GM23338 (cell line): ENCODE results near the gene KCTD19. TPM values are rescaled to one million over a fixed set of nuclear protein-coding genes. Genes with fewer than 3 reads are reported as not detected.

Experiments
- ATAC-seq: fragments of 200-7000 bp; cut with Tn5 transposase; 3 replicates; pipeline ENCODE4 v1.9.1; 2020
- DNase-seq: peaks from one replicate; pipeline ENCODE4 v3.0.0-alpha.2; 2015; ENCODE audit warnings: low spot score
- H2AFZ ChIP-seq: fragments of 200-600 bp; sonication (generic); 2 replicates; pipeline ENCODE4 v1.8.0; 2016; ENCODE audit warnings: antibody characterized with exemption, mild to moderate bottlenecking, moderate library complexity
- H3F3A ChIP-seq: fragments of 200-600 bp; sonication (generic); replicated peaks from 2 replicates; pipeline ENCODE4 v1.8.0; 2017; ENCODE audit warnings: antibody characterized with exemption, mixed run types, low read depth
- H3K27ac ChIP-seq: fragments of 200-600 bp; sonication (generic); 2 replicates; pipeline ENCODE4 v1.6.1; 2016; ENCODE audit warnings: low read depth
- H3K27me3 ChIP-seq: fragments of 200-600 bp; sonication (generic); 2 replicates; pipeline ENCODE4 v1.8.0; 2016; ENCODE audit warnings: mild to moderate bottlenecking, mixed run types, moderate library complexity; ENCODE audit not compliant: insufficient read depth
- H3K36me3 ChIP-seq: fragments of 200-600 bp; sonication (generic); 2 replicates; pipeline ENCODE4 v1.8.0; 2016; ENCODE audit warnings: mild to moderate bottlenecking; ENCODE audit not compliant: insufficient read depth
- H3K4me1 ChIP-seq: fragments of 200-600 bp; sonication (generic); 2 replicates; pipeline ENCODE4 v1.8.0; 2016; ENCODE audit warnings: mild to moderate bottlenecking, moderate library complexity; ENCODE audit not compliant: insufficient read depth
- H3K4me2 ChIP-seq: fragments of 200-600 bp; sonication (generic); 2 replicates; pipeline ENCODE4 v1.7.1; 2017; ENCODE audit warnings: mixed run types
- H3K4me3 ChIP-seq: fragments of 200-600 bp; sonication (generic); 2 replicates; pipeline ENCODE4 v1.6.1; 2016; ENCODE audit warnings: mixed run types
- H3K79me2 ChIP-seq: fragments of 200-600 bp; sonication (generic); replicated peaks from 2 replicates; pipeline ENCODE4 v1.8.0; 2017; ENCODE audit warnings: mild to moderate bottlenecking; ENCODE audit not compliant: insufficient read depth
- H3K9me2 ChIP-seq: fragments of 200-600 bp; sonication (generic); 2 replicates; pipeline ENCODE4 v1.8.0; 2017; ENCODE audit not compliant: insufficient read depth
- H4K20me1 ChIP-seq: fragments of 200-600 bp; sonication (generic); replicated peaks from 2 replicates; pipeline ENCODE4 v1.8.0; 2017; ENCODE audit warnings: mild to moderate bottlenecking; ENCODE audit not compliant: insufficient read depth
- H3K27ac Mint-ChIP-seq: 2 replicates; pipeline ENCODE4 v1.8.0; 2020; ENCODE audit warnings: inconsistent platforms, mild to moderate bottlenecking, moderate library complexity, mixed read lengths
- H3K27me3 Mint-ChIP-seq: 3 replicates; pipeline ENCODE4 v1.8.0; 2022; ENCODE audit warnings: low read depth, mild to moderate bottlenecking, moderate library complexity, mixed read lengths, inconsistent platforms; ENCODE audit not compliant: insufficient read depth, poor library complexity
- H3K36me3 Mint-ChIP-seq: 3 replicates; pipeline ENCODE4 v1.8.0; 2021; ENCODE audit warnings: low read depth, mild to moderate bottlenecking, inconsistent platforms, moderate library complexity, mixed read lengths
- H3K4me1 Mint-ChIP-seq: 3 replicates; pipeline ENCODE4 v1.8.0; 2020; ENCODE audit warnings: mild to moderate bottlenecking, inconsistent platforms, mixed read lengths
- H3K4me3 Mint-ChIP-seq: 3 replicates; pipeline ENCODE4 v1.8.0; 2021; ENCODE audit warnings: moderate library complexity, mild to moderate bottlenecking, inconsistent platforms, mixed read lengths
- H3K9me3 Mint-ChIP-seq: 3 replicates; pipeline ENCODE4 v1.8.0; 2020; ENCODE audit warnings: moderate library complexity, mild to moderate bottlenecking, inconsistent platforms, mixed read lengths
- CREB1 ChIP-seq: fragments of 250-450 bp; sonication (Bioruptor Pico); IDR thresholded peaks from 2 replicates; pipeline ENCODE4 v1.5.0; 2020; ENCODE audit warnings: low read depth, mild to moderate bottlenecking, moderate library complexity
- CTCF ChIP-seq, 2 experiments: fragments of 200-600 bp in 1 of 2; sonication (generic) in 1 of 2; conservative IDR thresholded peaks; 2 replicates each; pipeline versions ENCODE4 v1.5.1 to v1.6.1; 2016 to 2017; ENCODE audit warnings: antibody characterized with exemption in 2 of 2, low read depth in 2 of 2, mild to moderate bottlenecking in 2 of 2, moderate library complexity in 1 of 2
- ETS1 ChIP-seq: IDR thresholded peaks from 2 replicates; pipeline ENCODE4 v1.6.1; 2016; ENCODE audit warnings: antibody characterized with exemption
- EZH2 ChIP-seq: fragments of 200-600 bp; sonication (generic); IDR thresholded peaks from one replicate; pipeline ENCODE4 v1.8.0; 2017; ENCODE audit warnings: antibody characterized with exemption, mild to moderate bottlenecking, low read depth; ENCODE audit not compliant: unreplicated experiment
- EZH2phosphoT487 ChIP-seq: fragments of 200-600 bp; sonication (generic); IDR thresholded peaks from one replicate; pipeline ENCODE4 v1.8.1; 2018; ENCODE audit warnings: antibody characterized with exemption; ENCODE audit not compliant: unreplicated experiment
- JUNB ChIP-seq: IDR thresholded peaks from one replicate; pipeline ENCODE4 v1.6.1; 2016; ENCODE audit warnings: antibody characterized with exemption; ENCODE audit not compliant: unreplicated experiment
- NANOG ChIP-seq: IDR thresholded peaks from 2 replicates; pipeline ENCODE4 v1.6.1; 2016; ENCODE audit warnings: antibody characterized with exemption, borderline replicate concordance
- POLR2AphosphoS5 ChIP-seq: IDR thresholded peaks from 2 replicates; pipeline ENCODE4 v1.6.1; 2016; ENCODE audit warnings: antibody characterized with exemption, low read depth
- STAT1 ChIP-seq: IDR thresholded peaks from one replicate; pipeline ENCODE4 v1.6.1; 2016; ENCODE audit warnings: antibody characterized with exemption; ENCODE audit not compliant: unreplicated experiment
- ZNF114 ChIP-seq: fragments of 250-450 bp; sonication (Bioruptor Pico); IDR thresholded peaks from 2 replicates; pipeline ENCODE4 v1.5.0; 2020; ENCODE audit warnings: mild to moderate bottlenecking, moderate library complexity
- ZNF331 ChIP-seq: fragments of 250-450 bp; sonication (Bioruptor Pico); IDR thresholded peaks from 2 replicates; pipeline ENCODE4 v1.5.0; 2020; ENCODE audit warnings: low read depth, mild to moderate bottlenecking, moderate library complexity
- polyA plus RNA-seq: library from polyadenylated mRNA; unstranded; fragments of >200 nt; fragmentation: Nextera tagmentation; extraction: Ambion mirVana; gene quantifications from 2 replicates; pipeline ENCODE4 v1.2.1, GENCODE V29; 2016
- total RNA-seq: library from RNA; depleted of rRNA; stranded (reverse); fragments of >200 nt; shearing (Covaris generic); gene quantifications from 2 replicates; pipeline ENCODE4 v1.2.3, GENCODE V29; 2014
- TF ChIP-seq, protein P1 (sequence below): IDR thresholded peaks from one replicate; pipeline ENCODE4 v1.6.1; 2018; ENCODE audit warnings: antibody characterized with exemption; ENCODE audit not compliant: unreplicated experiment
- TF ChIP-seq, protein P2 (sequence below): fragments of 250-450 bp; sonication (Bioruptor Pico); IDR thresholded peaks from 2 replicates; pipeline ENCODE4 v1.5.0; 2020; ENCODE audit warnings: mild to moderate bottlenecking, moderate library complexity

The KCTD19 gene
- total and polyA plus RNA-seq, 2 experiments from 2014 or later = 0.31 to 0.65 TPM

DNA sequence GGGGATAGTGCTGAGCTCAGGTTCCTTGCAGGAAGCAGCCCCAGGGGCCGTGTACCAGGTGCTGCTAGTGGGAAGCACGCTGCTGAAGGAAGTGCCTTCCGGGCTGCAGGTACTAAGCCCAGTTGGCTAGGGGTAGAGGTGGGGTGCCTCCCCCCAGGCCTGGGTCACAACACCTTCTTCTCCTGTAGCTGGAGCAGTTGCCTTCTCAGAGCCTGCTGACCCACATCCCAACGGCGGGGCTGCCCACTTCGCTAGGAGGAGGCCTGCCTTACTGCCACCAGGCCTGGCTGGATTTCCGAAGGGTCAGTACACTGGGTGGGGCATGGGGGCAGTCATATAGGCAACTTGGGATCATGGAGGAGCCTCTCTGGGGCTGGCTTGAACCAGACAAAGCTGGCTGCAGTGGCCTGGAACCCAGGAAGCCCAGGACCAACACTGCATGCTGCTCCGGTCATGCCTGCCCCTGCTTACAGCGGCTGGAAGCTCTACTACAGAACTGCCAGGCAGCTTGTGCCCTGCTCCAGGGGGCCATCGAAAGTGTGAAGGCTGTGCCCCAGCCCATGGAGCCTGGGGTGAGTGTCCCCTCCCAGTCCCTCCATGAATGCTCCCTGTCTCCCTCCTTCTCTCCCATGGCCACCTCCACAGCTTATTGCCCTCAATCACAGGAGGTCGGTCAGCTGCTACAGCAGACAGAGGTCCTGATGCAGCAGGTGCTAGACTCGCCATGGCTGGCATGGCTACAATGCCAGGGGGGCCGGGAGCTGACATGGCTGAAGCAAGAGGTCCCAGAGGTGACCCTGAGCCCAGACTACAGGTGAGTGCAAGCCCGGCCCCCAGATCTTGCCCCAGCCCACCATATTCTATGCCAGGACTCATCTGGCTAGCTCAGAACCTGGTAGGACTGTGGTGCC is 44.8 kb downstream of the KCTD19 start:
- H4K20me1 ChIP-seq = no peaks in the 10 kb centered on the region
- H3K9me3 Mint-ChIP-seq = no peaks in the 10 kb centered on the region
- no peaks in the 10 kb centered on the region for H3K9me2 ChIP-seq
- no peak for TF ChIP-seq EZH2phosphoT487
- TF ChIP-seq, protein P1, sequence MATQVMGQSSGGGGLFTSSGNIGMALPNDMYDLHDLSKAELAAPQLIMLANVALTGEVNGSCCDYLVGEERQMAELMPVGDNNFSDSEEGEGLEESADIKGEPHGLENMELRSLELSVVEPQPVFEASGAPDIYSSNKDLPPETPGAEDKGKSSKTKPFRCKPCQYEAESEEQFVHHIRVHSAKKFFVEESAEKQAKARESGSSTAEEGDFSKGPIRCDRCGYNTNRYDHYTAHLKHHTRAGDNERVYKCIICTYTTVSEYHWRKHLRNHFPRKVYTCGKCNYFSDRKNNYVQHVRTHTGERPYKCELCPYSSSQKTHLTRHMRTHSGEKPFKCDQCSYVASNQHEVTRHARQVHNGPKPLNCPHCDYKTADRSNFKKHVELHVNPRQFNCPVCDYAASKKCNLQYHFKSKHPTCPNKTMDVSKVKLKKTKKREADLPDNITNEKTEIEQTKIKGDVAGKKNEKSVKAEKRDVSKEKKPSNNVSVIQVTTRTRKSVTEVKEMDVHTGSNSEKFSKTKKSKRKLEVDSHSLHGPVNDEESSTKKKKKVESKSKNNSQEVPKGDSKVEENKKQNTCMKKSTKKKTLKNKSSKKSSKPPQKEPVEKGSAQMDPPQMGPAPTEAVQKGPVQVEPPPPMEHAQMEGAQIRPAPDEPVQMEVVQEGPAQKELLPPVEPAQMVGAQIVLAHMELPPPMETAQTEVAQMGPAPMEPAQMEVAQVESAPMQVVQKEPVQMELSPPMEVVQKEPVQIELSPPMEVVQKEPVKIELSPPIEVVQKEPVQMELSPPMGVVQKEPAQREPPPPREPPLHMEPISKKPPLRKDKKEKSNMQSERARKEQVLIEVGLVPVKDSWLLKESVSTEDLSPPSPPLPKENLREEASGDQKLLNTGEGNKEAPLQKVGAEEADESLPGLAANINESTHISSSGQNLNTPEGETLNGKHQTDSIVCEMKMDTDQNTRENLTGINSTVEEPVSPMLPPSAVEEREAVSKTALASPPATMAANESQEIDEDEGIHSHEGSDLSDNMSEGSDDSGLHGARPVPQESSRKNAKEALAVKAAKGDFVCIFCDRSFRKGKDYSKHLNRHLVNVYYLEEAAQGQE = no peak
- no peak for TF ChIP-seq NANOG
- no peak for TF ChIP-seq ZNF114 (CRISPR knock-in tag)
- no peak for TF ChIP-seq CTCF (conservative IDR thresholded peaks at IDR 0.05; ENCODE audit: low read depth in 2 of 2)
- TF ChIP-seq STAT1 = no peak
- no peak for TF ChIP-seq POLR2AphosphoS5
- TF ChIP-seq ZNF331 (CRISPR knock-in tag) = no peak
- no peak for TF ChIP-seq EZH2
- no peak for TF ChIP-seq JUNB
- TF ChIP-seq ETS1 = no peak
- TF ChIP-seq, protein P2, sequence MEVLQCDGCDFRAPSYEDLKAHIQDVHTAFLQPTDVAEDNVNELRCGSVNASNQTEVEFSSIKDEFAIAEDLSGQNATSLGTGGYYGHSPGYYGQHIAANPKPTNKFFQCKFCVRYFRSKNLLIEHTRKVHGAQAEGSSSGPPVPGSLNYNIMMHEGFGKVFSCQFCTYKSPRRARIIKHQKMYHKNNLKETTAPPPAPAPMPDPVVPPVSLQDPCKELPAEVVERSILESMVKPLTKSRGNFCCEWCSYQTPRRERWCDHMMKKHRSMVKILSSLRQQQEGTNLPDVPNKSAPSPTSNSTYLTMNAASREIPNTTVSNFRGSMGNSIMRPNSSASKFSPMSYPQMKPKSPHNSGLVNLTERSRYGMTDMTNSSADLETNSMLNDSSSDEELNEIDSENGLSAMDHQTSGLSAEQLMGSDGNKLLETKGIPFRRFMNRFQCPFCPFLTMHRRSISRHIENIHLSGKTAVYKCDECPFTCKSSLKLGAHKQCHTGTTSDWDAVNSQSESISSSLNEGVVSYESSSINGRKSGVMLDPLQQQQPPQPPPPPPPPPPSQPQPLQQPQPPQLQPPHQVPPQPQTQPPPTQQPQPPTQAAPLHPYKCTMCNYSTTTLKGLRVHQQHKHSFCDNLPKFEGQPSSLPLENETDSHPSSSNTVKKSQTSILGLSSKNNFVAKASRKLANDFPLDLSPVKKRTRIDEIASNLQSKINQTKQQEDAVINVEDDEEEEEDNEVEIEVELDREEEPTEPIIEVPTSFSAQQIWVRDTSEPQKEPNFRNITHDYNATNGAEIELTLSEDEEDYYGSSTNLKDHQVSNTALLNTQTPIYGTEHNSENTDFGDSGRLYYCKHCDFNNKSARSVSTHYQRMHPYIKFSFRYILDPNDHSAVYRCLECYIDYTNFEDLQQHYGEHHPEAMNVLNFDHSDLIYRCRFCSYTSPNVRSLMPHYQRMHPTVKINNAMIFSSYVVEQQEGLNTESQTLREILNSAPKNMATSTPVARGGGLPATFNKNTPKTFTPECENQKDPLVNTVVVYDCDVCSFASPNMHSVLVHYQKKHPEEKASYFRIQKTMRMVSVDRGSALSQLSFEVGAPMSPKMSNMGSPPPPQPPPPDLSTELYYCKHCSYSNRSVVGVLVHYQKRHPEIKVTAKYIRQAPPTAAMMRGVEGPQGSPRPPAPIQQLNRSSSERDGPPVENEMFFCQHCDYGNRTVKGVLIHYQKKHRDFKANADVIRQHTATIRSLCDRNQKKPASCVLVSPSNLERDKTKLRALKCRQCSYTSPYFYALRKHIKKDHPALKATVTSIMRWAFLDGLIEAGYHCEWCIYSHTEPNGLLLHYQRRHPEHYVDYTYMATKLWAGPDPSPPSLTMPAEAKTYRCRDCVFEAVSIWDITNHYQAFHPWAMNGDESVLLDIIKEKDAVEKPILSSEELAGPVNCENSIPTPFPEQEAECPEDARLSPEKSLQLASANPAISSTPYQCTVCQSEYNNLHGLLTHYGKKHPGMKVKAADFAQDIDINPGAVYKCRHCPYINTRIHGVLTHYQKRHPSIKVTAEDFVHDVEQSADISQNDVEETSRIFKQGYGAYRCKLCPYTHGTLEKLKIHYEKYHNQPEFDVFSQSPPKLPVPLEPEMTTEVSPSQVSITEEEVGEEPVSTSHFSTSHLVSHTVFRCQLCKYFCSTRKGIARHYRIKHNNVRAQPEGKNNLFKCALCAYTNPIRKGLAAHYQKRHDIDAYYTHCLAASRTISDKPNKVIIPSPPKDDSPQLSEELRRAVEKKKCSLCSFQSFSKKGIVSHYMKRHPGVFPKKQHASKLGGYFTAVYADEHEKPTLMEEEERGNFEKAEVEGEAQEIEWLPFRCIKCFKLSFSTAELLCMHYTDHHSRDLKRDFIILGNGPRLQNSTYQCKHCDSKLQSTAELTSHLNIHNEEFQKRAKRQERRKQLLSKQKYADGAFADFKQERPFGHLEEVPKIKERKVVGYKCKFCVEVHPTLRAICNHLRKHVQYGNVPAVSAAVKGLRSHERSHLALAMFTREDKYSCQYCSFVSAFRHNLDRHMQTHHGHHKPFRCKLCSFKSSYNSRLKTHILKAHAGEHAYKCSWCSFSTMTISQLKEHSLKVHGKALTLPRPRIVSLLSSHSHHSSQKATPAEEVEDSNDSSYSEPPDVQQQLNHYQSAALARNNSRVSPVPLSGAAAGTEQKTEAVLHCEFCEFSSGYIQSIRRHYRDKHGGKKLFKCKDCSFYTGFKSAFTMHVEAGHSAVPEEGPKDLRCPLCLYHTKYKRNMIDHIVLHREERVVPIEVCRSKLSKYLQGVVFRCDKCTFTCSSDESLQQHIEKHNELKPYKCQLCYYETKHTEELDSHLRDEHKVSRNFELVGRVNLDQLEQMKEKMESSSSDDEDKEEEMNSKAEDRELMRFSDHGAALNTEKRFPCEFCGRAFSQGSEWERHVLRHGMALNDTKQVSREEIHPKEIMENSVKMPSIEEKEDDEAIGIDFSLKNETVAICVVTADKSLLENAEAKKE (CRISPR knock-in tag) = no peak
- no peak for TF ChIP-seq CREB1 (CRISPR knock-in tag)
- no peak for DNase-seq
- no peak overlapping the region for H3K4me2 ChIP-seq
- H3K4me1 ChIP-seq = peaks cover 5% of the 10 kb centered on the region; the same call in 1 of the 2 replicates
- no peak overlapping the region for H3K27ac ChIP-seq
- H3K4me3 Mint-ChIP-seq = no peak overlapping the region
- H3F3A ChIP-seq = no peaks in the 10 kb centered on the region
- no peak overlapping the region for H3K4me3 ChIP-seq
- no peak overlapping the region for H2AFZ ChIP-seq
- H3K4me1 Mint-ChIP-seq = peaks cover 2% of the 10 kb centered on the region
- peaks cover 5% of the 10 kb centered on the region; the same call in 2 of the 3 replicates for H3K36me3 Mint-ChIP-seq
- no peak overlapping the region for H3K27ac Mint-ChIP-seq
- peaks cover 6% of the 10 kb centered on the region for H3K27me3 Mint-ChIP-seq
- H3K36me3 ChIP-seq = no peaks in the 10 kb centered on the region
- no peaks in the 10 kb centered on the region for H3K79me2 ChIP-seq
- H3K27me3 ChIP-seq = peaks cover 13% of the 10 kb centered on the region
- ATAC-seq = no peak
